Astrocyte of the spinal cord (primary cell): ENCODE results near the gene KRT6B.

Source experiments
- DNase-seq: peaks from one replicate; pipeline ENCODE4 v3.0.0; 2011; ENCODE audit warnings: low read depth, low spot score
- H3K4me3 ChIP-seq: 2 replicates; pipeline ENCODE4 v1.5.1; 2011; ENCODE audit warnings: low read depth, mild to moderate bottlenecking, low read length, moderate library complexity
- in situ Hi-C: cut with HindIII; loops from 2 replicates; pipeline ENCODE4 v1.10.0; 2017; ENCODE audit warnings: low sequenced_read_pairs
- TF ChIP-seq, protein P1 (sequence below): IDR thresholded peaks from 2 replicates; pipeline ENCODE4 v1.5.1; 2012; ENCODE audit warnings: low read depth, mild to moderate bottlenecking, low read length, inconsistent platforms

KRT6B gene

DNA sequence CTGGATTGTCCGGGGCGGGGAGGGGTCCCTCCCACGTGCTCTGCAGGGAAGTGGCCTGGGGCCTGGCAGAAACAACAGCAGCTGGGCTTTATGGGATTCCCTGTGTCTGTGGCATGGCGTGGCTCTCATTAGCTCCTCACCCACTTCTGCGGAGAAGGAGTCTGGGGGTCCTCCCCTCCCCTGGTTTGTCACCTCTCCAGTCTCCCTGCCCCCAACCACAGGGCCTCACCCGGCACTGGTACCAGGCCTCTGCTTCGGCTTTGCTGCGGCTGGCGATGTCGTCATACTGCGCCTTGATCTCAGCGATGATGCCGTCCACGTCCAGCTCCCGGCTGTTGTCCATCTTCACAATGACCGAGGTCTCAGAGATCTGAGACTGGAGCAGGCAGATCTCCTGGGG lies 52.2 kb downstream of the KRT6B start:
- DNase-seq: no peak
- TF ChIP-seq, protein P1, sequence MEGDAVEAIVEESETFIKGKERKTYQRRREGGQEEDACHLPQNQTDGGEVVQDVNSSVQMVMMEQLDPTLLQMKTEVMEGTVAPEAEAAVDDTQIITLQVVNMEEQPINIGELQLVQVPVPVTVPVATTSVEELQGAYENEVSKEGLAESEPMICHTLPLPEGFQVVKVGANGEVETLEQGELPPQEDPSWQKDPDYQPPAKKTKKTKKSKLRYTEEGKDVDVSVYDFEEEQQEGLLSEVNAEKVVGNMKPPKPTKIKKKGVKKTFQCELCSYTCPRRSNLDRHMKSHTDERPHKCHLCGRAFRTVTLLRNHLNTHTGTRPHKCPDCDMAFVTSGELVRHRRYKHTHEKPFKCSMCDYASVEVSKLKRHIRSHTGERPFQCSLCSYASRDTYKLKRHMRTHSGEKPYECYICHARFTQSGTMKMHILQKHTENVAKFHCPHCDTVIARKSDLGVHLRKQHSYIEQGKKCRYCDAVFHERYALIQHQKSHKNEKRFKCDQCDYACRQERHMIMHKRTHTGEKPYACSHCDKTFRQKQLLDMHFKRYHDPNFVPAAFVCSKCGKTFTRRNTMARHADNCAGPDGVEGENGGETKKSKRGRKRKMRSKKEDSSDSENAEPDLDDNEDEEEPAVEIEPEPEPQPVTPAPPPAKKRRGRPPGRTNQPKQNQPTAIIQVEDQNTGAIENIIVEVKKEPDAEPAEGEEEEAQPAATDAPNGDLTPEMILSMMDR: no peak
- in situ Hi-C loops: no loop called here
- H3K4me3 ChIP-seq: no peak overlapping the region

GRCh38 chr12:52398176-52398575 lies 53.8 kb downstream of the KRT6B start:
- in situ Hi-C loops: no loop called here
- no peak for DNase-seq
- no peak overlapping the region for H3K4me3 ChIP-seq
- TF ChIP-seq, protein P1: no peak

GRCh38 chr12:52396656-52397055 lies 55.3 kb downstream of the KRT6B start:
- no peak overlapping the region for H3K4me3 ChIP-seq
- in situ Hi-C loops: no loop called here
- DNase-seq: no peak
- TF ChIP-seq, protein P1: no peak
